Measurements from ENCODE around the gene STK16. TPM values are rescaled to one million over a fixed set of nuclear protein-coding genes. Genes with fewer than 3 reads are reported as not detected.
A peak's percentile ranks its signal among the peaks of the same experiment; 100 is the strongest.

Gene STK16
- total and polyA plus RNA-seq, 2 of the 13 experiments (the other 11 are each of a cell fraction or from before 2014, with no cell fraction given): 28.0 to 50.9 TPM

- TF ChIP-seq EEA1 (CRISPR knock-in tag; IDR thresholded peaks at IDR 0.05; ENCODE audit: borderline replicate concordance) (no peak), ZNF510 (CRISPR knock-in tag; IDR thresholded peaks at IDR 0.05; ENCODE audit: low read depth) (peak; percentile 29; the same call in 1 of the 2 replicates), ZNF816 (CRISPR knock-in tag; IDR thresholded peaks at IDR 0.05; ENCODE audit: borderline replicate concordance) (0 out of 2 replicates have a peak, but pooled peaks have one; percentile 17), RXRB (CRISPR knock-in tag; IDR thresholded peaks at IDR 0.05; ENCODE audit: borderline replicate concordance) (no peak), ATF4 (CRISPR knock-in tag; IDR thresholded peaks at IDR 0.05) (no peak), ZNF883 (CRISPR knock-in tag; IDR thresholded peaks at IDR 0.05; ENCODE audit: not compliant biosample characterization) (peak; percentile 18), MTERF4 (CRISPR knock-in tag; IDR thresholded peaks at IDR 0.05) (no peak), ZNF576 (CRISPR knock-in tag; IDR thresholded peaks at IDR 0.05) (no peak), ZNF281 (CRISPR knock-in tag; IDR thresholded peaks at IDR 0.05; ENCODE audit: borderline replicate concordance) (no peak), GFI1 (CRISPR knock-in tag; IDR thresholded peaks at IDR 0.05; ENCODE audit: borderline replicate concordance) (no peak), ELF4 (CRISPR knock-in tag; IDR thresholded peaks at IDR 0.05; ENCODE audit: borderline replicate concordance) (no peak), ZSCAN20 (CRISPR knock-in tag; IDR thresholded peaks at IDR 0.05; ENCODE audit: borderline replicate concordance) (no peak), RXRA (CRISPR knock-in tag; IDR thresholded peaks at IDR 0.05) (no peak), ZBTB3 (CRISPR knock-in tag; IDR thresholded peaks at IDR 0.05; ENCODE audit: borderline replicate concordance, low read depth) (no peak), NCOA1 (CRISPR knock-in tag; IDR thresholded peaks at IDR 0.05) (no peak)
- TF ChIP-seq, protein P1, sequence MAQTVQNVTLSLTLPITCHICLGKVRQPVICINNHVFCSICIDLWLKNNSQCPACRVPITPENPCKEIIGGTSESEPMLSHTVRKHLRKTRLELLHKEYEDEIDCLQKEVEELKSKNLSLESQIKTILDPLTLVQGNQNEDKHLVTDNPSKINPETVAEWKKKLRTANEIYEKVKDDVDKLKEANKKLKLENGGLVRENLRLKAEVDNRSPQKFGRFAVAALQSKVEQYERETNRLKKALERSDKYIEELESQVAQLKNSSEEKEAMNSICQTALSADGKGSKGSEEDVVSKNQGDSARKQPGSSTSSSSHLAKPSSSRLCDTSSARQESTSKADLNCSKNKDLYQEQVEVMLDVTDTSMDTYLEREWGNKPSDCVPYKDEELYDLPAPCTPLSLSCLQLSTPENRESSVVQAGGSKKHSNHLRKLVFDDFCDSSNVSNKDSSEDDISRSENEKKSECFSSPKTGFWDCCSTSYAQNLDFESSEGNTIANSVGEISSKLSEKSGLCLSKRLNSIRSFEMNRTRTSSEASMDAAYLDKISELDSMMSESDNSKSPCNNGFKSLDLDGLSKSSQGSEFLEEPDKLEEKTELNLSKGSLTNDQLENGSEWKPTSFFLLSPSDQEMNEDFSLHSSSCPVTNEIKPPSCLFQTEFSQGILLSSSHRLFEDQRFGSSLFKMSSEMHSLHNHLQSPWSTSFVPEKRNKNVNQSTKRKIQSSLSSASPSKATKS (CRISPR knock-in tag; IDR thresholded peaks at IDR 0.05): peak; percentile 80; the same call in 1 of the 2 replicates
- TF ChIP-seq, protein P2, sequence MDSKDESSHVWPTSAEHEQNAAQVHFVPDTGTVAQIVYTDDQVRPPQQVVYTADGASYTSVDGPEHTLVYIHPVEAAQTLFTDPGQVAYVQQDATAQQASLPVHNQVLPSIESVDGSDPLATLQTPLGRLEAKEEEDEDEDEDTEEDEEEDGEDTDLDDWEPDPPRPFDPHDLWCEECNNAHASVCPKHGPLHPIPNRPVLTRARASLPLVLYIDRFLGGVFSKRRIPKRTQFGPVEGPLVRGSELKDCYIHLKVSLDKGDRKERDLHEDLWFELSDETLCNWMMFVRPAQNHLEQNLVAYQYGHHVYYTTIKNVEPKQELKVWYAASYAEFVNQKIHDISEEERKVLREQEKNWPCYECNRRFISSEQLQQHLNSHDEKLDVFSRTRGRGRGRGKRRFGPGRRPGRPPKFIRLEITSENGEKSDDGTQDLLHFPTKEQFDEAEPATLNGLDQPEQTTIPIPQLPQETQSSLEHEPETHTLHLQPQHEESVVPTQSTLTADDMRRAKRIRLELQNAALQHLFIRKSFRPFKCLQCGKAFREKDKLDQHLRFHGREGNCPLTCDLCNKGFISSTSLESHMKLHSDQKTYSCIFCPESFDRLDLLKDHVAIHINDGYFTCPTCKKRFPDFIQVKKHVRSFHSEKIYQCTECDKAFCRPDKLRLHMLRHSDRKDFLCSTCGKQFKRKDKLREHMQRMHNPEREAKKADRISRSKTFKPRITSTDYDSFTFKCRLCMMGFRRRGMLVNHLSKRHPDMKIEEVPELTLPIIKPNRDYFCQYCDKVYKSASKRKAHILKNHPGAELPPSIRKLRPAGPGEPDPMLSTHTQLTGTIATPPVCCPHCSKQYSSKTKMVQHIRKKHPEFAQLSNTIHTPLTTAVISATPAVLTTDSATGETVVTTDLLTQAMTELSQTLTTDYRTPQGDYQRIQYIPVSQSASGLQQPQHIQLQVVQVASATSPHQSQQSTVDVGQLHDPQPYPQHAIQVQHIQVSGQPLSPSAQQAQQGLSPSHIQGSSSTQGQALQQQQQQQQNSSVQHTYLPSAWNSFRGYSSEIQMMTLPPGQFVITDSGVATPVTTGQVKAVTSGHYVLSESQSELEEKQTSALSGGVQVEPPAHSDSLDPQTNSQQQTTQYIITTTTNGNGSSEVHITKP (CRISPR knock-in tag; IDR thresholded peaks at IDR 0.05; ENCODE audit: low read depth): 0 out of 2 replicates have a peak, but pooled peaks have one; percentile 3
Measured at GRCh38 chr2:219278655-219279150, 33.4 kb downstream of the STK16 start (continued).
